D341Med (cell line): ENCODE results near the gene TAF5L.
"Not testable (repeated sequence)": the region's sequence is repeated elsewhere in the genome, so short reads cannot be mapped to it uniquely, and the experiment has no call there.

Source experiments
- DNase-seq: peaks from one replicate; pipeline ENCODE4 v3.0.0; 2012; ENCODE audit warnings: low spot score

Gene TAF5L

DNA sequence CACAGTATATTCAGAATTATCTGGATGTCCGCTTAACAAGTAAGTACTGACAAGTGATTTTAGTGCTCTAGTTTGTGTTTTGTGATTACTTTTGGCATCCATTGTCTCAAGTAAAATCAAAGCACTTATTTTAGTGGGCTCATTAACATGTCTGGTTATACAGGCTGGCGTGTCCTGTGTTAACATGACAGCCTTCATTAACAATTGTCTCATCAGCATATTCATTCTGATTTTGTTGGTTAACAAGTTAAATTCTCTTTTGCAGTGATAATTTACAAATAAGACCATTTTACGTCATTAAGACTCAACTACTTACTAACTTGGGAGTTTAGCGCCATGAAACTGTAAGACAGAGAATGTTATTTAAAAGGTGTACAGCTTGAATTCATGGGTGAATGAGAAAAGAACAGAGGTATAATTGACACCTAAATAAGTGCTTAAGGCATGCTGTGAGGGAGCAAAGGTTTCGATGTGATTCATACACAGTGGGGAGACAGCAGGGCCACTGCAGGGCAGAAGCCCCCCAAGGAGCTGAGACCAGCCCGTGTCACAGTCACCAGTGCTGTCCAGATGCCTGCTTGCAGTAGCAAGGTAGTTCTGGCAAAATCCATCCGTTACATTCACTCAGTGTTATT lies 22.4 kb downstream of the TAF5L start:
- DNase-seq: no peak

DNA sequence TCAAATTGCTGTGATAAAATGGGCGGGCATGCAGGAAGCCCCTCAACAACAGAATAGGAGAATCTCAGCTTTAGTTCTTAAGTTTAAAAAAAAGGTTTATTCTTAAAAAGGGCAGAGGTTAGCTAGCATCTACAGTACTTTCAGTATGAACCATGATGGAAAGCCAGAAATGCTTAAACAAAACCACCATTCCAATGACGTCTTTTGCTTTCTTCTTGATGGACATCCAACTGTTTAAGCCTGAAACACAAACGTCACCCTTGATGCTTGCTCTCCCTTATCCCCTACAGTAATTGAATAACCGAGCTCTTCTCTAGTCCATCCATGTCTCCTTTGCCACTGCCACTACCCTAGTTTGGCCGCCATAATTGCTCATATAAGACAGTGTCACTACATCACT lies 25.7 kb downstream of the TAF5L start:
- no peak for DNase-seq

DNA sequence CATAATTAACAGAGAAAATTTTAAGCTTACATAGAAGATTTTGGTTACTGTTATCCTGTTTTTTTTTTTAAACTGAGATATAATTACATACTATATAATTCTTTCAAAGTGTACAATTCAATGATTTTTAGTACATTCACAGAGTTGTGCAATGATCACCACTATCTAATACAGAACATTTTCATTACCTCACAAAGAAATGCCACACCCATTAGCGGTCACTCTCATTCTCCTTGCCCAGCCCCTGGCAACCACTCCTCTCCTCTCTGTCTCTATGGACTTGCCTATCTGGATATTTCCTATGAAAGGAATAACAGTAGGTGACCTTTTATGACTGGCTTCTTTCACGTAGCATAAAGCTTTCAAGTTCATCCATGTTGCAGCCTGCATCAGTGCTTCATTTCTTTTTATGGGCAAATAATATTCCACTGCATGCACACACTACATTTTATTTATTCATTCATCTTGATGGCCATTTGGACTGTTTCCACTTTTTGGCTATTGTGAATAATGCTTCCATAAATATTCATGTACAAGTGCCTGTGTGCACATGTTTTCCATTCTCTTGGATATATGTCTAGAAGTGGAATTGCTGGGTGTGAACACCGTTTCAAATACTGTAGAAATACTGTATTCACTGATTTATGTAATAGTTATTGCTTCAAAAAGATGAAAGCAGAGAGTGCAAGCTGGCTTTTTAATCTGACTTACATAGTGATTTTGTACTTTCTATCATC lies 26.5 kb downstream of the TAF5L start:
- DNase-seq: no peak

DNA sequence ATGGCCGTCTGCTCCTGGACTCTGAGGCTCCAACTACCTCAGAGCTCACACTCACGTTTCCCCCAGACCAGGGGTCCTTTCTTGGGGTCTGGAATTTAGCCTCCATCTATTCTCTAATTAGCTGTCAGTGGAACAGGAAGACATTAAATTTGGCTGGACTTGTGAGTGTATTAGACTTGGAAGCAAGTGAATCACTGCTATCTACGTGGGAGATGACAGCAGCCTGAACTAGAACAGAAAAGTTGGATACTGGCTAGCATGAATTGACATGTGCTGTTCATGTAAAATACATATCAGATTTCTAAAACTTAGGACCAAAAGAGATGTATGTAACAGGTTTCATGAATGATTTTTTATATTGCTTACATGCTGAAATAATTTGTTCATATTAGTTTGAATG lies 28.0 kb downstream of the TAF5L start:
- no peak for DNase-seq

DNA sequence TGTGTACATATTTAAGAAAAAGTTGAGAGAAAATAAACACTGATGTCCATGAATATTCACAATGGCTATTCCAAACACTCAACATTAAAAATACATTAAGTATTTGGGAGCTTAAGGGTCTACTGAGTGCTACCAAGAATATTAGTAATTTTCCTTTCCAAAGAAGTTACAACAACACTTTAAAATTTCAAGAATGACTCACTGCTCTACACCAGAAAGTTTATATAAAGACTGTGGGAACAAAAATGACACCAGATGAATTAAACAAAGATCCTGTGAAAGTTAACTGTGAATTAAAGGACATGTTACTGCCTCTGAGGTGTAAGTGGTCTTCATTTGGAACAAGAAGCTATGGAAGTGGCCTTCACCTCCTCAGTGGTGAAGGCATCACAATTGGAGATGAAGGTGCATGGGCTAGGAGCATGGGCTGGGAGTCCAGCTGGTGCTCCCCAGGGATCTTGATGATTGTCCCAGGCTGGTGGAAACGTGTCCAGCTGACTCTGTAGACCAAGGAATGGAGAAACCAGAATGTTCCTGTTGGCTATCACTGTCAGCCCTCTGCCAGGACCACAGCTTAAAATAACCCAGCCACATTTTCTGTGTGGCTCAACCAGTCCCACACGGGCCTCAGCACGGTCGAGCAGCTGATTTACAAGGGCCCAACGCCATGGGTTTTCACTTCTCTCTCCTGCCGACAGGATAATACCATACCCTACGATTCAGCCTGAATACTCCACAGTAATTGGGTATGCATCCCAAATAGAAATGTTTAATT lies 28.8 kb downstream of the TAF5L start:
- DNase-seq: no peak

DNA sequence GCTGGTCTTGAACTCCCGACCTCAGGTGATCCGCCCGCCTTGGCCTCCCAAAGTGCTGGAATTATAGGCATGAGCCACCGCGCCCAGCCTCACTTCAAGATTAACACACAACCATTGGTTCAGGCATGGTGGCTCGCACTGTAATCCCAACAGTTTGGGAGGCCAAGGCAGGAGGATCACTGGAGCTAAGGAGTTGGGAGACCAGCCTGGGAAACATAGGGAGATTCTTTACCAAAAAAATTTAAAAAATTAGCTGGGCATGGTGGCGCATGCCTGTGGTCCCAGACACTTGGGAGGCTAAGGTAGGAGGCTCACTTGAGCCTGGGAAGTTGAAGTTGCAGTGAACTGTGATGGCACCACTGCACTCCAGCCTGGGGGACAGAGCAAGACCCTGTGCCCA lies 30.0 kb downstream of the TAF5L start:
- not testable (repeated sequence) for DNase-seq

DNA sequence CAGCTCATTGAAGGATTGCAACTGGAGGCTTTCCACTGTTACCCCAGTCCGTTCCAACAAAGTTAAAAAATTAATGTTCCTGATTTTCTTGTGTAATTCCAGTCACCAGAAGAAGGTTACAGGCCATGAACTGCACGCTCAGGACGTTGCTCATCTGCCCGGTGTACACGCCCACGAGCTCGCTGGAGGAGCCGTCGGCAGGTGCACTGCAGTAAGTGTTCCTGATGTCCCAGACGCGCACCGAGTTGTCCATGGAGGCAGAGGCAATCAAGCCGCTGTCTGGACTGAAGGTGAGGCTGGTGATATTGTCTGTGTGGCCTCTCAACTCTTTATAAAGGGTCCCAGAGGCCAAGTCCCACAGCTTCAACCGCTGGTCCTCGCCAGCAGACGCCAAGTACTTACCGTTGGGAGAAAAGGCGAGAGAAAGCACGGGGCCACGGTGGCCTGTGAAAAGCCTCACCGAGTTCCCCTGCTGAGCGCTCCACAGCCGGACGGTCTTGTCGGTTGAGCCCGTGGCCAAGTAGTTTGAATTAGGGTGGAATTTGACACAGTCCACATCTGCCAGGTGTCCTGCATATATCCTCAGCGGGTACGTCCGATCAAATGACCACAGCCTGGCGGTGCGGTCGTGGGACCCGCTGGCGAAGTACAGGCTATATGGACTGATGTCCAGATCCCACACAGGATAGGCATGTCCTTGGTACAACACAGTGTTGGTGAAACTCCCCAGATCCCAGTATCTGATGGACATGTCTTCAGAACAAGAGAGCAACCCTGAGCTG lies 31.5 kb downstream of the TAF5L start:
- no peak for DNase-seq

DNA sequence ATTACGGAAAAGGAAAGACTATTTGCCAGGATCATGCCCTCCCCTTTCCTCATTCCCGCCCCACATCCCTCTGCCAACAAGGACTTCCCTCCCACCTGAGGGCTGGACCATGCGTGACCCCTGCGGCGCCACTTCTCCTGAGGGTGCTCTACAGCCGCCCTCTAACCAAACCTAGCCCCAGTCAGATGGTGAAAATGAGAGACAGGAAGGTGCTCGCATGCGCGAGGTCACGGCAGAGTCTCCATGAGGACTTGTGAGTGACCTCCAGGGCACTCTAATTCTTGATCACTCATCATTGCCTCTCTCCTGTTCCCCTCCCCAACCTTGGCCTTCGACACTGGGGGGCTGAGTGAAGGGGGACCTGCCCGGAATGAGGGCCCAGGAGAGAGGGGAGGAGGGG lies 32.1 kb downstream of the TAF5L start:
- no peak for DNase-seq

DNA sequence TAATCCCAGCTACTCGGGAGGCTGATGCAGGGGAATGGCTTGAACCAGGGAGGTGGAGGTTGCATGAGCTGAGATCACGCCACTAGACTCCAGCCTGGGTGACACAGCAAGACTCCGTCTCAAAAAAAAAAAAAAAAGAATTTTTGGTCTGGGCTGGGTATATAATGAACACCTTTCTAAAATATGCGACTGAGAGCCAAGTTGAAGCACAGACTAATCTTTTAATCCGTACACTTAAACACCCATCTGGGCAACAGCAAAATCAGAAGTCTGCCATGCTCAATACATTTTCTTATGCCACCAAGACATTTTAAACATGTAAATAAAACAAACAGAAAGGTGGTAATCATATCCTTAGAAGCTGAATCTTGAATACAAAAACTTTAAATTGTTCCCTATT lies 35.8 kb downstream of the TAF5L start:
- DNase-seq: peak; percentile 69

DNA sequence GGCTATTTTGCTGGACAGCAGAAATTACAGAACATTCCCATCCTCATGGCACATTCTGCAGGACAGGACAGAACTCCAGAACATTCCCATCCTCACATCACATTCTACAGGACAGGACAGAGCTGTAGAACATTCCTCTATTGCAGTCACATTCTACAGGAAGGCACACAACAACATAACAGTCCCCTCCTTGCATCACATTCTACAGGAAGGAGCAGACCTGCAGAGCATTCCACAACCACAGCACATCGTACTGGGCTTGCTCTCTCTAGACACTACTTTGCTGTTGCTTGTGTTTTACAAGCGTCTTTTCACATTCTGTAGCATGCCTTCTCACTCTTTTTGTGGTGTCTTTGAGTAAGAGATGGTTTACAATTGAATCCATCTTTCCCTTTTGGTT lies 40.6 kb downstream of the TAF5L start:
- DNase-seq: no peak

DNA sequence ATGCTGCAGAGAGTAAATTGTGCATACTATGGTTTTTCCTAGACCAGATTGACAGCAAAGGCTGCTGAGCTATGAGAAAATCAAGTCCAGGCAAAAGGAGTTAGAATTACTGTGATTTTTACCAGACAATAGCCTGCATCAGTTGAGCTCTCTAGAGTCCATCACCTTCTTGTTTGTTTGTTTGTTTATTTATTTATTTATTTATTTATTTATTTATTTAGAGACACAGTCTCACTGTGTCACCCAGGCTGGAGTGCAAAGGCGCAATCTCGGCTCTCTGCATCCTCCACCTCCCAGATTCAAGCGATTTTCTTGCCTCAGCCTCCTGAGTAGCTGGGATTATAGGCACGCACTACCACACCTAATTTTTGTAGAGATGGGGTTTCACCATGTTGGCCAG lies 43.2 kb downstream of the TAF5L start:
- no peak for DNase-seq

DNA sequence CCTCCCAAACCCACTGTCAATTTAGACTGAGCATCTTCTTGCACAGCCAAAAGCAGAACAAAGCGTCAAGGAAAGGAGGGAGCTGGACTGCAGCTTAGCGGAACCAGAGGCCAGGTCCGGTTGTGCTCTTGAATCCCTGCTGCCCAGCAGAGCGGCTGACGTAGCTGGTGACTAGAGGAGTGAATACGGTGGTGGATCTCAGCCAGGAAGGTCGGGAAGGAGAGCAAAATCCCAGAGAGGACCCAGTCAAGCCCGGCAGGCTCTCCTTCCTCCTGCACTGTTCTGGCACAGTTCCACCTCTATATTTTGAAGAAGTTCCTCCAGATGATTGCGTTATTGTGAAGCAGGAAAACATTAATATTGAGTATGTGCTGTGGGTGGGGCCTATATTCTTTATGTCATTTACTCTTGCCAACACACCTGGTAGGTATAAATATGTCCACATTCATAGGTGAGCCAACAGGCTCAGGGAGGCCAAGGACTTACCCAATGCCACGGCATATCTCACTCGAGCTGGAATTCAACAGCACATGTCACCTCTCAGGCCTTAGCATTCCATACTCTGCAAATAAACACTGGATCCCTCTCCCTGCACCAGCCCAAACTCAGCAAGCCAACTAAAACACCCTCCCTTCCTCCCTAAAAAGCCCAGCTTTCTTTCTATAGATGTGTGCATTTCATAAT lies 43.8 kb downstream of the TAF5L start:
- no peak for DNase-seq

DNA sequence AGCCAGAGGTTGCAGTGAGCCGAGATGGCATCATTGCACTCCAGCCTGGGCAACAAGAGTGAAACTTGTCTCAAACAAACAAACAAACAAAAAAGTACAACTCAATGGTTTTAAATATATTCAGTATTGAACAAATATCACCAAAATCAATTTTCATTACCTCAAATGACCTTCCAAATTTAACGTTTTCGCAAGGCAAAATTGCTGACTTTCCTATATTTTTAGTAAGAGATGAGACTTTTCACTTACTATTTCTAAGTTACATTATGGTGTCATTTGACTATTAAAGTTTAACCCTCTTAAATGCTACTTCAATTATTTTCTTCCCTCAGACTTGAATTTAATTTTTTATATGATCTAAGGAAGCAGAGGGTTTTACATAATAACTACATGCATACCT lies 44.4 kb downstream of the TAF5L start:
- no peak for DNase-seq

DNA sequence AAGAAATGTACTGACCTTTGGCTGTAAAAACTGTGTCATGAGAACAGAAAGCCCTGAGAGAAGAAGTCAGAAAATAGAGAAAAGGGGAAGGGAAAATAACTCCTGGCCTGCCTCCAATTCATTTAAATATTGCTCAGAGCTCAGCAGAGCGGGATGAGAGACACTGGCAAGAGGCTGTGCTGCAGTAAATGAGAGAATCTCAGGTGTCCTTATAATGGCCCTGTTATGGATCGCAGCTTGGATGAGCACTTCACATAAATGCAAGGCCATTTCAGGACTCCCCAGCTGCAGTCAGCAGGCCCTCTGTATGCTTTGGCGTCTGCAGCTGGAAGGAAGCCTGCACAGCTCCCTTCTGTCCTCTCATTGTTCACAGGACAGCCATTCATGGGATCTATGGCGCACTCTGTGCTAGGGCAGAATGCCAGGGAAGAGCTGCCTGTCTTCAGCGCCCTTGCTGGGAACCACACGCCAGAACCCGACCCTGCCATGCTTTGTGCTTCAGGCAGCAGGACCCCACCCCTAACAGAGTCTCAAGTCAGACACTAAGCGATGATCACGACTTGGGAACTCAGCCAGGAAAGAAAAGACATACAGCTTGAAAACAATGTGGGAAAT lies 46.8 kb downstream of the TAF5L start:
- DNase-seq: peak; percentile 55

DNA sequence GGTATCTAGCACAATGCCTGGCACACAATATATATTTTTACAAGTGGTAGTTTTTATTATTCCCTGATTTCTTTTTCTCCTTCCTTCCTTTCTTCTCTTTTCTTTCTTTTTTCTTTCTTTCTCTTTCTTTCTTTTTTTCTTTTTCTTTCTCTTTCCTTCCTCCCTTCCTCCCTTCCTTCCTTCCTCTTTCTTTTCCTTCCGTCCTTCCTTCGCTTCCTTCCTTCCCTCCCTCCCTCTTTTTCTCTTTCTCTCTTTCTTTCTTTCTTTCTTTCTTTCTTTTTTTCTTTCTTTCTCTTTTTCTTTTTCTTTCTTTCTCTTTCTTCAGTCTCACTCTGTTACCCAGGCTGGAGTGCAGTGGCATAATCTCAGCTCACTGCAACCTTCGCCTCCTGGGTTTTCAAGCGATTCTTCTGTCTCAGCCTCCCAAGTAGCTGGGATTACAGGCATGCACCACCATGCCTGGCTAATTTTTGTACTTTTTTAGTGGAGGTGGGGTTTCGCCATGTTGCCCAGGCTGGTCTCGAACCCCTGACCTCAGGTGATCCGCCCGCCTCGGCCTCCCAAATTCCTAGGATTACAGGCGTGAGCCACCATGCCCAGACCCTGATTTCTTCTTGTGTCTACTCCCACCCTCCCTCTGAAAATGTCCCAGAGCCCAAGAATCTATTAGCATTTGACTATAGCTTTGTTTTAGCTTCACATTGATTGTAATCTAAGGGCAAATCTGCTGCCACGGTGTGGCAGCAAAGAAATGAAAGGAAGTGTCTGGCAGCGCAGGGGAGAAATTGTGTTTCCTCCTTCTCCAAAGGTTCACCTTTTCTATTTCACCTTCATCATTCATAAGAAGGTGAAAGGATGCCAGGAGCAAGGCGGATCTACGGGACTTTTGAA lies 47.5 kb downstream of the TAF5L start:
- DNase-seq: no peak

DNA sequence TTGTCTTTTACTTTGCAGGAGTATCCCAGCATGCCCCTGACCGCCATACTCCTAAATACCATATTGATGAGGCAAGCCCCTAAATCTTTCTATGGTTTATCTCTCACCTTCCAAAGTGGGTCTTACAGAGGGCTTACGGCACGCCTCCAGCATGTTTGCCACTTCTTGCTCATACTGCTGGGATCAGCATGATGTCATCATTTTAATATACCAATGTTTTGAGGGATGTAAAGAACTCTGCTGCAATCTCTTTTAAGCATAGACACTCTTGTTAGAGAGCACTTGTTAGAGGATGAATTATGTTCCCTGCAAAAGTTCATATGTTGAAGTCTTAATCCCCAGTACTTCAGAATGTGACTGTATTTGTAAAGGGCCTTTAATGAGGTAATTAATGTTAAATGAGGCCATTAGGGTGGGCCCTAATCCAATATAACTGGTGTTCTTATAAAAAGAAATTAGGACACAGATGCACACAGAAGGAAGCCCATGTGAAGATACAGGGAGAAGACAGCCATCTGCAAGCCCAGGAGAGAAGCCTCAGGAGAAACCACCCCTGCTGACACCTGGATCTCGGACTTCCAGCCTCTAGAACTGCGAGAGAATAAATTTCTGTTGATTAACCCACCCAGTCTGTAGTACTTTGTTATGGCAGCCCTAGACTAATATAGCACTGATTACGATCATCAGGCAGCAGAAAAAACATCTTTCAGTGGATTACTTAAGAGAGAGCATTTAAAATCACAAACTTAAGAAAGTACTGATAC lies 51.1 kb downstream of the TAF5L start:
- no peak for DNase-seq

DNA sequence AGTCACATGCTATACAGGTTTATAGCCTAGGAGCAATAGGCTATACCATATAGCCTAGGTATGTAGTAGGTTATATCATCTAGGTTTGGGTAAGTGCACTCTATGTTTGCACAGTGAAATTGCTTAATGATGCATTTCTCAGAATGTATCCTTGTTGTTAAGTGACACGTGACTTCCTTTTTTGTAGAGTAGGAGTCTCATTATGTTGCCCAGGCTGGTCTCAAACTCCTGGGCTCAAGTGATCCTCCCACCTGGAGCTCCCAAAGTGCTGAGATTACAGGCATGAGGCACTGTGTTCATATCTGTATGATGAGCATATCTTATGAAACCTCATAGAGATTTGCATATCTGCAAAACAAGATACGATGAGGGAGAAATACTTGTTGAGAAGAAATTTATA lies 53.6 kb downstream of the TAF5L start:
- no peak for DNase-seq

DNA sequence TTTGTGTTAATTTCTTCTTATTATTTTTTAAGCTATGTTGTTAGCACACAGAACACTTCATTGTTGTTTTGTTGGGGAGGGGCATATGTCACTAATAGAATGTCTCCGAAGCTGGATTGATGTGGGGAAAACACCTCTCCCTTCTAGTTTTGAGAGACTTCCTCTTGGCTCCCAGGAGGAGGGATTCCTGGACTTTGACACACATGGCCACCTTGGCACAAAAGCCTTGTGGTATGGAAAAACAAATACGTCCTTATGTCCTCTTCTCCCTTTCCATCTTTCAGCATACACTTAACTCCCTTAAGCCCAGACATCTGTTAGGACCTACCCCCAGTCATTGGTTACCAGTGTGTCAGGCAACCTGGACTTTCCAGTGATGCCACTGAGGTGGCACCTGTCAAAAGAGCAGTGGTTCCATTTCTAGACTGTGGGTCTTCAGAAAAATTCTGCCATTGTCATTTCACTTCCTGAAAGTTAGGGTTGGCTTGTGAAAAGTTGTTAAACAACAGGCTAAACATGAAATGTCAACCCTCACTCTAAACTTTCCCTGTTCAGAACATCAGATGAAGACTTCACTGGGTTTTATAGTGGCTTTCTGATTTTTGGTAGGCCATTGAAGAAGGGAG lies 54.9 kb downstream of the TAF5L start:
- no peak for DNase-seq

DNA sequence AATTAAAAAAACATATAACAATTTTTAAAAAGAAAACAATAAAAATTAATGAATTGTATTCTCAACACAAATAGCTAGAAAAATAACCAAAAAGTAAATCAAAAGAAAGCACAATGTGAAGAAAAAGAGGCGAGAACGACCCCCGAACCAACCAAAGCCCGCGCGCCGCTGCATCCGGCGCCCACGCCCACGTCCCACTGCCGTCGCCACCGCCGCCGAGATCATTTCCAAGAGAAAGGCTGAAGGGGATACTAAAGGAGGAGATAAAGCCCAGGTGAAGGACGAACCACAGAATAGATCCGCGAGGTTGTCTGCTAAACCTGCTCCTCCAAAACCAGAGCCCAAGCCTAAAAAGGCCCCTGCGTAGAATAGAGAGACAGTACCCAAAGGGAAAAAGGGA lies 55.6 kb downstream of the TAF5L start:
- DNase-seq: no peak
